ENCODE data around the gene PVR.
"Not testable (repeated sequence)": the region's sequence is repeated elsewhere in the genome, so short reads cannot be mapped to it uniquely, and the experiment has no call there.

Gene PVR

GRCh38 chr19:44609219-44609618 lies 34.5 kb upstream of the PVR start:
- TF ChIP-seq CTCF (IDR thresholded peaks at IDR 0.05; ENCODE audit: insufficient read depth, low read depth, low read length, missing control alignments): no peak
- no peak for DNase-seq (ENCODE audit: low read depth)
- H3K4me3 ChIP-seq (ENCODE audit: low read depth, low read length): no peak overlapping the region

- not testable (repeated sequence) for DNase-seq (ENCODE audit: low read depth)
Observed at GRCh38 chr19:44610497-44610896, 33.2 kb upstream of the PVR start.

DNA sequence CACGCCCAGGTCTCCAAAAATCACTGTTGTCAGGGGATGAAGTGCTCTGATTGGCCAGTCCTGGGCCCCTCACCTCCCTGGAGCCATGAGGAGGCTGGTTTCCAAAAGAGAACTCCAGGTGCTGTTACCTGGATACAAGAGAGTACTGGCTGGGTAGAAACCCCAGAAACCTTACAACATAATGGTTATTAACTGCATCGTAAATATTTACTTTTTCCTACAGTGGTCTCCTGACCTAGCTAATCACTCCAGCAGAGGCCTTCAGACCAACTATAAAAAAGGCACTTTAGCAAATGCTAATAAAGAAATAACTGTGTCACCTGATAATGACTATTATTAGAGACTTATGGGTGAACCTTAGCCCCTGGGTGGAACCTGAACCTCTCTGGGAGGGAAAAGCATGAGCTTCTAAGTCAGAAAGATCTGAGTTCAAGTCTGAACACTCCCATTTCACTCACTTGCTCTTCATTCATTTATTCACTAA lies 31.9 kb upstream of the PVR start:
- no peak for TF ChIP-seq CTCF (IDR thresholded peaks at IDR 0.05; ENCODE audit: insufficient read depth, low read depth, low read length, missing control alignments)
- DNase-seq (ENCODE audit: low read depth): no peak
- no peak overlapping the region for H3K4me3 ChIP-seq (ENCODE audit: low read depth, low read length)

More at GRCh38 chr19:44610497-44610896, 33.2 kb upstream of the PVR start:
- H3K4me3 ChIP-seq (ENCODE audit: low read depth, low read length): not testable (repeated sequence)

- no peak within 1 kb of the TSS for H3K4me3 ChIP-seq (ENCODE audit: low read depth, low read length)
- TF ChIP-seq CTCF (IDR thresholded peaks at IDR 0.05; ENCODE audit: insufficient read depth, low read depth, low read length, missing control alignments): no peak
- DNase-seq (ENCODE audit: low read depth): no peak
Observed at GRCh38 chr19:44613295-44614178, 30.2 kb upstream of the PVR start, which contains the start of gene IGSF23. Gene IGSF23 (plus strand): TSS chr19:44613563. CDS start chr19:44613646, 83 bp downstream.

- no peak for TF ChIP-seq CTCF (IDR thresholded peaks at IDR 0.05; ENCODE audit: insufficient read depth, low read depth, low read length, missing control alignments)
- no peak for DNase-seq (ENCODE audit: low read depth)
- H3K4me3 ChIP-seq (ENCODE audit: low read depth, low read length): no peak overlapping the region
Observed at GRCh38 chr19:44614313-44614712, 29.4 kb upstream of the PVR start.

- H3K4me3 ChIP-seq (ENCODE audit: low read depth, low read length): no peak overlapping the region
- DNase-seq (ENCODE audit: low read depth): no peak
- no peak for TF ChIP-seq CTCF (IDR thresholded peaks at IDR 0.05; ENCODE audit: insufficient read depth, low read depth, low read length, missing control alignments)
Observed at GRCh38 chr19:44615863-44616247, 27.9 kb upstream of the PVR start.

GRCh38 chr19:44617110-44617880 lies 26.4 kb upstream of the PVR start:
- no peak overlapping the region for H3K4me3 ChIP-seq (ENCODE audit: low read depth, low read length)
- no peak for DNase-seq (ENCODE audit: low read depth)
- no peak for TF ChIP-seq CTCF (IDR thresholded peaks at IDR 0.05; ENCODE audit: insufficient read depth, low read depth, low read length, missing control alignments)

All from GM12865 (cell line).